Stimulated activated CD4-positive, alpha-beta T cell treated with anti-CD3 and anti-CD28 coated beads, TNF-alpha, amount 100 ng/mL, for 24 hours (primary cell): ENCODE data around the gene F10.

Experiments used
- DNase-seq, 3 experiments: peaks; one replicate each; pipeline ENCODE4 v3.0.0-alpha.2; 2020; ENCODE audit warnings: low read depth in 3 of 3

Gene F10

DNA sequence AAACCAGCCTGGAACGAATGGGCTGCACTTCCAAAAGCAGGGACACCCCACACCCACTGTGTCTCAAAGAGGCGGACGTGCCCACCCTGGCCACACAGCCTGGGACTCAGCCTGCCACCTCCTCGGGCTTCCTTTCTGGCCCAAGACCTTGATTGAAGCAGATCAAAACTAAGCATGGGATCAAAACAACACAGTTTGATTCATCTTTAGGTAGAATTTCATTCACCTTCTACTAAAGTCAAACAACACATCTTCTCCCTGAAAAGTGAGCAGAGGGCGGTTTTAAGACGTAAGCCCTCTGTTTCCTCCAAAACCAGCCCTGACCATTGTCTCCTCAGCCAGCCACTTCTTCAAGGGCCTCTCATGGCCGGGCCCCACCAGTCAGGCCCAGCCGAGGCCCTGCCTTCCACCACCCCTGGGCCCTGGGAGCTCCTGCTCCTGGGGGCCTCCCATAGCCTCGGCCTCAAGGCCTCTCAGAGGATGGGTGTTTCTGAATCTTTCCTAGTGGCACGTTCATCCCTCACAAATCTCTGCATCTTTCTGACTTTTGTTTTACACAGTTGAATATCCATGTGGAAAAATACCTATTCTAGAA, 6.3 kb upstream of the F10 start:
- no peak for DNase-seq

GRCh38 chr13:113116871-113117271, 5.7 kb upstream of the F10 start:
- DNase-seq: no peak

- no peak for DNase-seq
Observed at GRCh38 chr13:113117335-113117872, 5.2 kb upstream of the F10 start.

DNA sequence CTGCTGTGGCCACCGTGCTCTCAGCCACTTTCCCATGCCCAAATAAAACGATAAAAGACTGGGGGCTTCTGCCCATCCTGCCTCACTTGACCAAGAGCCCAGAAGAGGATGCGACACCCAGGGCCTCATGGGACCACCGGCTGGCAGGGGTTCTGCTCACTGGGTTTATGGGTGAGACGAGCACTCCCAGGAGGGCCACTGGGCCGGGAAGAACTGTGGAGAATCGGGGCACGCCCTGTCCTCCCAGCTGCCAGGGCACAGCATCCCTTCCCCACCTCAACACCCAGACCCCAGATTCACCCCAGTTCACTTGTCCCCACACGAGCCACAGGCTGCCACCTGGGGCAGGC, 4.7 kb upstream of the F10 start:
- DNase-seq: no peak

DNA sequence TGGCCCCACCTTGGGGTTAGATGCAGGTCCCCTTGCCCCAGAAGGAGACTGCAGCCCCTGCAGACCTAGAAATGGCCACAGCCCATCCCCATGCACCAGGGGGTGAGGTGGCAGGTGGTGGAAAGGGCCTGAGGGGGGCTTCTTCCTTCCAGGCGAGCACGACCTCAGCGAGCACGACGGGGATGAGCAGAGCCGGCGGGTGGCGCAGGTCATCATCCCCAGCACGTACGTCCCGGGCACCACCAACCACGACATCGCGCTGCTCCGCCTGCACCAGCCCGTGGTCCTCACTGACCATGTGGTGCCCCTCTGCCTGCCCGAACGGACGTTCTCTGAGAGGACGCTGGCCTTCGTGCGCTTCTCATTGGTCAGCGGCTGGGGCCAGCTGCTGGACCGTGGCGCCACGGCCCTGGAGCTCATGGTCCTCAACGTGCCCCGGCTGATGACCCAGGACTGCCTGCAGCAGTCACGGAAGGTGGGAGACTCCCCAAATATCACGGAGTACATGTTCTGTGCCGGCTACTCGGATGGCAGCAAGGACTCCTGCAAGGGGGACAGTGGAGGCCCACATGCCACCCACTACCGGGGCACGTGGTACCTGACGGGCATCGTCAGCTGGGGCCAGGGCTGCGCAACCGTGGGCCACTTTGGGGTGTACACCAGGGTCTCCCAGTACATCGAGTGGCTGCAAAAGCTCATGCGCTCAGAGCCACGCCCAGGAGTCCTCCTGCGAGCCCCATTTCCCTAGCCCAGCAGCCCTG, 4.2 kb upstream of the F10 start:
- DNase-seq: no peak

DNA sequence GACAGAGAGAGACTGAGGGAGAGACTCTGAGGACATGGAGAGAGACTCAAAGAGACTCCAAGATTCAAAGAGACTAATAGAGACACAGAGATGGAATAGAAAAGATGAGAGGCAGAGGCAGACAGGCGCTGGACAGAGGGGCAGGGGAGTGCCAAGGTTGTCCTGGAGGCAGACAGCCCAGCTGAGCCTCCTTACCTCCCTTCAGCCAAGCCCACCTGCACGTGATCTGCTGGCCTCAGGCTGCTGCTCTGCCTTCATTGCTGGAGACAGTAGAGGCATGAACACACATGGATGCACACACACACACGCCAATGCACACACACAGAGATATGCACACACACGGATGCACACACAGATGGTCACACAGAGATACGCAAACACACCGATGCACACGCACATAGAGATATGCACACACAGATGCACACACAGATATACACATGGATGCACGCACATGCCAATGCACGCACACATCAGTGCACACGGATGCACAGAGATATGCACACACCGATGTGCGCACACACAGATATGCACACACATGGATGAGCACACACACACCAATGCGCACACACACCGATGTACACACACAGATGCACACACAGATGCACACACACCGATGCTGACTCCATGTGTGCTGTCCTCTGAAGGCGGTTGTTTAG, 3.3 kb upstream of the F10 start:
- DNase-seq: no peak

- no peak for DNase-seq
Observed at GRCh38 chr13:113119822-113120189, 2.8 kb upstream of the F10 start.

- no peak for DNase-seq
Observed at GRCh38 chr13:113120300-113121182, 2.1 kb upstream of the F10 start.

DNA sequence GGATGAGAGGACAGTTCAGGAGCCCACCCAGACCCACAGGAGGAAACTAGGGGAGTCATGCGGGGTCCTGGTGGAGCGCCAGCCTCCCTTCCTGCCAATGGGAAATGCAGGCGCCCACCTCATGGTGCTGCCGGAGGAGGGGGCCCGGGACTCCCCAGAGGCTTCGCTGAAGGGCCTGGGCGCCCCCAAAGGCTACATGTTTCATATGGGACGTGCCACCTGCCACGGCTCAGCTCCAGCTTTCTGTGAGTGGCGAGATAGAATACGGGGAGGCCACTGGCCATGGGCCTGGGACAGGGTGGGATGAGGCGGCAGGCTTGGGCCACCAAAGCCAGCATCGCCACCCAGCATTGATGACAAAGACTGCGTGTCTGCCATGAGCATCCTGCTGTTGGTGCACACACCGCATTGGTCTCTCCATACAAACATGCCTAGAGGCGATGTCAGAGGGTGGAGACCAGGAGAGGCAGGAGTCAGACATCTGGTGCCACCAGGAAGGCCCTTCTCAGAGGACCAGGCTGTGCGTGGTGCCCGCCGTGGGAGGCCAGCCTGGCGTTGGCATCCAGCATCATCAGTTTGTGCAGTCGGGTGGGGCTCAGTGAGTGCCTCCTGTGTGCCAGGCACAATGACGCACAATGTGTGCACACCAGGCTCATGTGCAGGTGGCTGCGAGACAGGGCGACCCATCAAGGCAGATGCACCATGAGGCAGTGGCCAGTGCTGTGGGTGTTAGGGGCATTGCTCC, 1.2 kb upstream of the F10 start:
- DNase-seq: no peak

DNA sequence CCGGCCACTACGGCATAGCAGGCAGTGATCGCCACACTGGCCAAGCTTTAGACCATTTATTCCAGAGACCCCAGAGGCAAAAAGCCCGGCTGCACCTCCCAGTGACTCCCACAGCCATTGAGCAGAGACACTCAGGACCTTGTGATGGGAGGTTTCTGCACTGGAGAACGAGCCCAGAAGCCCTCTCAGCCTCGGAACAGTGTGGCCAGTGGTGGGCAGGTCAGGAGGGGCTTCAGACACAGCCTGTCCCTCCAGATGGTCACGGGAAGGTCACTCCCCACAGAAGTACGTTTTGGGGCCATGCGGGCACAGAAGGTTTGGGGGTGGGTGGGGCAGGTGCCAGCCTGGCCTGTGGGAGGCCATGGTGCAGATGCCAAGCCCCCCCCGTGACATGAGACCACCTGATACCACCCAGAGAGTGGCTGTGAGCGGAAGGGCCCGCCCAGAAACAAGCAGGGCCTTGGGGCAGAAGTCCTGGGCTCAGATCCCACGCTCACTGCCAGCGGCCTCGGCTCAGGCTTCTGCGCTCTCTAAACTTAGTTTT, 599 bp upstream of the F10 start:
- no peak for DNase-seq

GRCh38 chr13:113123226-113124201, 915 bp downstream of the F10 start:
- no peak for DNase-seq

DNA sequence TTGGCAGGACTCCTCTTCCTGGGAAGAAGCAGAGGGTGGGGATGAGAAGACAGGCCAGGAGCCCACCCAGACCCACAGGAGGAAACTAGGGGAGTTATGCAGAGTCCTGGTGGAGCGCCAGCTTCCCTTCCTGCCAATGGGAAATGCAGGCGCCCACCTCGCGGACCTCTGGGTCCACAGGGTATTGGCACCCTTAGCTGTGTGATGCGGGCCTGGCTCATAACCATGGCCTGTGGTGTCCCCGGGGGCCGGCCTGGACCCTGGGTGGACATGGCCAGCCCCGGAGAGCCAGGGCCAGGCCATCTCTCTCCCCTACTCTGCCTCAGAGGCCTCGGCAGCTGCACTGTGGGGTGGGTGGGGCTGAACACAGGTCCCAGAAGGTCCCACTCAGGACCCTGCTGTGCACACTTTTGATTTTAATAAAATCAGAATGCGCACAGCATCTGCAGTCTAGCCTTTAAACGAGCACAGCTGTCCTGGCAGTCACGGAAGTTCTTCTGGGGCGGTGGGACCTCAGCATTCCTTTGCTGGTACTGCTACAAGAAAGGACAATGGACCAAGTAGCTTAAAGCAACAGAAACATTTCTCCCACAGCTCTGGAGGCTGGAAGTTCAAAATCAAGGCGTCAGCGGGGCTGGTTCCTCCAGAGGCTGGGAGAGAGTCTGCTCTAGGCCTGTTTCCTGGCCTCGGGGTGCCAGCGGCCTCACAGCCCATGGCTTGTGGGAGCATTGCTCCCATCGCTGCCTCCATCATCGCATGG, 1.8 kb downstream of the F10 start:
- no peak for DNase-seq

DNA sequence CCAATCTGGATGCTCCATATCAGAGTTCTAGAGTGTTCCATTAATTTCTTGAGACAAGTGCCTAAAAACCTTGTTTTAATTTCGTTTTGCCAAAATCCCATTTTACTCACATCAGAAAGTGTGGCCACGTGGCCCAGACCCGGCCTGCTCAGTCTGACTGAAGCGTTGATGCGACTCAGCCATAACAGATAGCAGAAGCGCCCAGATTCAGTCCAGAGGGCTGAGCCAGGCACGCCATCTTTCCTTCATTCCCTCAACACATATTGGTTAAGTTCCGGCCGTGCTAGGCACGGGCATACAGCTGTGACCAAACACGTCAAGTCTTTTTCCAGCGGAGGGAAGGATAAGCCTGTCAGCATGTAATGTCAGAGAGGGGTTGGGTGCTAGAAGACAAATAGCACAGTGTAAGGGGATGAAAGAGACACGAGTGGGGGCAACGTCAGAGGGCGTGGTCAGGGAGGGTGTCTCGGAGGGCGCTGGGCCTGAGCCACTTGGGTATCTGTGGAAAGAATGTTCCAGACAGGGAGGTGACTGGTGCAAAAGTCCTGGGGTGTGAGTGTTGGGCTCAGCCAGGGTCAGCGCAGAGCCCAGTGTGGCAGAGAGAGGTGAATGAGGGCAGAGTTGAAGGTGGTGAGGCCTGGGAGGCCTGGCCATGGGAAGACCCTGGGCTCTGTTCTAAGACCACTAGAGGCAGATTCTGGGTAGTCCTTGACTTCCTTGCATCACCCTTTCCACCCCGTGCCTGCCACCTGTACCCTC, 3.1 kb downstream of the F10 start:
- DNase-seq: no peak

DNA sequence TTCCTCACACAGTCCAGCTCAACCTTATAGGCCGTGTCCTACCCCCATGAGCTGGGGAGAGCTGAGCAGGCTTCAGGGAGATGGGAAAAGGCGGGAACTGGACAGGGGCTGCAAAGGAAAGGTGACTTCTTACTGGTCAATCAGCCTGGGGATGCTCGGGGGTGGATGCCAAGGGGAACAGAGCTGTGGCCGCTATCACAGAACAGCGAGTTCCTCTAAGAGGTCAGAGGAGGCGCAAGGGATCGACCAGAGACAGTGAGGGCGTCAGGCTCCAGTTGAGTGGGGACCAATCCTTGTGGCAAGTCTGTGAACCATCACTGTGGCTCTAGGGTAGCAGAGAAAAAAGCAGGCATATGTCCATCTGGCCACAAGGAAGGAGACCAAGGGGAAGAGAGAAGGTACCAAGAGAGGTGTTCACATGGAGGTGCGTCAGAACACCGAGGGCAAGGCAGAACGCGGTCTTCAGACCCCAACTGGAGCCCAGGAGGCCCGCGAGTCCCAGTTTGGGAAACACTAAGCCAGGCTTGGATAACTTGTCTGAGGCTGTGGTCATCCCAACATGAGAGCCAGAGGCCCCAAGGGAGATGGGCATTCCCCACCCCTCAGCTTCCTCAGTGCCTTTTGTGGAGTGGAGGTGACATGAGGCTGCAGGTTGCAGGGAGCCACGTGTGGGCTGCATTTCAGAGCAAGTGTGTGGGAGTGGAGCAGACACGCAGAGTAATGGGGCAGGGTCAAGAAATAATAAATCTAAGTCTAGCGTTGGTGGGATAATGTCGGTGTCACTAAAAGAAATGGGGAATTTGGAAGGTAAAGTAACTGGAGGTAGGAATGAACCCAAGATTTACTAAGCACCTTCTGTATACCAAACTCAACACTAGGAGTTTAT, 3.9 kb downstream of the F10 start:
- no peak for DNase-seq

DNA sequence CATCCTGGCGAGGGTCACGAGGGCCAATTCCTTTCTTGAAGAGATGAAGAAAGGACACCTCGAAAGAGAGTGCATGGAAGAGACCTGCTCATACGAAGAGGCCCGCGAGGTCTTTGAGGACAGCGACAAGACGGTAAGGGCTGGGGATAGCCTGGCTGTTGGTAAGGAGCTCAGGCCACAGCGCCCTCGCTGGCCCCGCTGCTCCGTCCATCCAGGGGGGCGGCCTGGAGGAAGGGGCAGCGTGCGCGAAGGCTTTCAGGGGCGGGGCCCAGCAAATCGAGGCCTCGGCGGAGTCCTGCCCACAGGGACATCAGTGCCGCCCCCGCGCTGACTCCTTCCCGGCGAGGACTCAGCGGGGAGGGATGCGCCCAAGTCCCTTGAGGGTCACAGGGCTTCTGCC, 6.9 kb downstream of the F10 start:
- DNase-seq: no peak

DNA sequence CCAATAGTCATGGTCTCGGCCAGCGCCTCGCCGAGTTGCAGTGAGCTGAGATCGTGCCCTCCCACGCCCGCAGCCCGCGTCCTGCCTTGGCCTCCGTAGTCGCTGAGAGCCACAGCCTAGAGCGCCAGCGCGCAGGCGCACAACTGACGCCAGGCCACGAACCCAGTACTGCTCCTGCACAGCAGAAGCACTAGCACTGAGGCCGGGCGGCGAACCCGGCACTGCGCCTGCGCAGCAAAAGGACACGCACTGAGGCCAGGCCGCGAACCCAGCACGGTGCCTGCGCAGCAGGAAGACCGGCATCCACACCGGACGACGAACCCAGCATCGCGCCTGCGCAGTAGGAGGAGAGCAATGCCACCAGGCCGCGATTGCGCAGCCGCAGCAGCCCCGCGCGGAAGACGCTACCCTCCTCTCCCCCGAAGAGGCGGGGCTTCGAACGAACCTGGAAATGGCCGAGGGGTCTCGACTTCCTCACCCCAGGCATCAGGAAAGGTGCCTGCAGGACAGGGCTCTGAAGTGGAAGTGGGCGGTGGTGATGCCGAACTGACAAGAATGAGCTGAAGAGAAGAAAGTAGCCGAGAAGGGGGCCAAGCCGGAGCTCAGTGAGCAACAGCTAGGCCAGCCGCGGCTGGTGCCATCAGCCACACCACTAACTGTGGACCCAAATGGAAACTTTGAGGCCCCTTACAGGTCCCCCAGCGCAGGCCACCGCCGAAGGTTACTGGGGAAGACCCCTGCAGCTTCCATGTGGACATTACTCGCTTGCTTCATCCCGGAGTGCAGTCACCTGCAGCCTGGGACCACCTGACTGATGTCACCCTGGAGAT, 7.5 kb downstream of the F10 start:
- peak in 1 of 3 experiments; percentile 50 for DNase-seq
